GM21786 (cell line): Measurements from ENCODE around the gene CEBPB.
"Not testable (repeated sequence)": the region's sequence is repeated elsewhere in the genome, so short reads cannot be mapped to it uniquely, and the experiment has no call there.

Source experiments
- ATAC-seq: cut with Tn5 transposase; IDR thresholded peaks from one replicate; pipeline ENCODE4 v1.9.1; 2021; ENCODE audit not compliant: unreplicated experiment

Gene CEBPB

DNA sequence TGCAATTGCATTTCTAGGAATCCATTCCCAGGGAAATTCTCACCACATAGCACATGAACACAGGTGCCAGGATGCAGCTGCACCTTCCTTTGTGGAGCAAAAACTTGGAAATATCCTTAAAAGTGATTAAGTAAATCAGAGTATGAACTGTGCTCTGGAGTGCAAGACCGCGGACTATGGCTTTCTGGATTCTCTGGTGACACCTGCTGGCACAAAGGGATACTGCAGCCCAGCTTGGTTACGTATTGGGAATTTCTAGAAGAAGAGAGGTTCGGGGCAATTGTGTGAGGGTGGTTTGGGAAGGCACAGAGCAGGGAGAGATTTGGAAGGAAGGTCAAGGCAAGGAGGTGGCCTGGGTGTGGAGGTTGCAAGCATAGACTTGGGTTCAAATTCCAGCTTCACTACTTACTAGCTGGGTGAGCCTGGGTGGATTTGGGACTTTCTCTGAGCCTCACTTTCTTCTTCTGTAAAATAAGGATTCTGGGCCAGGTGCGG lies 21.3 kb upstream of the CEBPB start:
- ATAC-seq: no peak

DNA sequence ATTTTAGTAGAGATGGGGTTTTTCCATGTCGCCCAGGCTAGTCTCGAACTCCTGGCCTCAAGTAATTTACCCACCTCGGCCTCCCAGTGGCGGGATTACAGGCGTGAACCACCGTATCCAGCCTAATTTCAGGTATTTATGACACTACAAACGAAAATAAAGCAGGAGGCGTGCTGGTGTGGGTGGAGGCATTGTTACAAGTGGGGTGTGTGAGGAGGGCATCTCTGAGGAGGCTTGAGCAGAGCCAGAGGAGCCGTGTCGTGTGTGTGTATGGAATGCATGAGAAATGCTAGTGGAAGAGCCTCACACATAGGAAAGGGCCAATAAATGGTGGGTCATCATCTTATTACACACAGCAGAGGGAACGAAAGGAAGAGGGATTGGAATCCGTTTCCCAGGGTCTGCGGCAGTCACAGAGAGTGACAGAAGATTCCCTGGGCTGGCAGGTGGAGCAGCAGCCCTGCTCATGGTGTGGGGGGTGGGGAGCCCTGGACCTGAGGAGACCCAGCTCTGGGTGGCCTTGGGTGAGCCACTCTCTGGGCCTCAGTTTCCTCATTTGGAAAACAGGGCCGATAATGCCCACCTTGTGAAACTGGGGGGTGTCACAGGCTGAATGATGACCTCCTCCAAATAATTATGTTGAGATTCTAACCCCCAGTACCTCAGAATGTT lies 19.9 kb upstream of the CEBPB start:
- no peak for ATAC-seq

DNA sequence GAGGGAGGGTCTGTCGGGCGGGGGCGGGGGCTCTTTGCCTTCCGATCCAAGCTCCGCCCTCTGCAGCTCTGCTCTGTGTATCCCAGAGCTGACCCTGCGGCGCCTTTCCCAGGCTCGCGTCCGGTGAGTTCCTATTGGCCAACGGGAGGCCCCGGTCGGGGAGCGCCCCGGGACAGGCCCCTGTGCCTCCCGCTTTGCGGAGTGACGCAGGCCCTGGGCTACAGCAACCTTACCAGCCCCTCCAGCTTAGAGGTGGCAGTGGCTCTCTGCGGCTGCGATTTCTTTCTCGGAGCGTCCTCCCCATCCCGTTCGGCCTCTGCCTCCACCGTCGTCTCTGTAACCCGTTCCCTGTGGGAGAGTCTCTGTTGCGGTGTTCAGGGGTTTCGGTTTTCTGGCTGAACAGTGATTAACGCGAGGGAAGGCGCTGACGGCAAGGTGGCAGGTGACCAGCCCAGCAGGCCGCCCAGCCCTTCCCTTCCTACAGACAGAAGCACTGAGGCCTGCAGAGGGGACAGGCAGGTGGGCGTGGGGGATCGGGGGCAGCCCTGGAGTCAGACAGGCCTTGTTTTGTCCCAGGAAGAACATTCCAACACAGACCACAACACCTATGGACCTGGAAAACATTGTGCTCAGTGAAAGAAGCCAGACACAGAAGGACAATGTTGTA lies 18.1 kb upstream of the CEBPB start:
- no peak for ATAC-seq

DNA sequence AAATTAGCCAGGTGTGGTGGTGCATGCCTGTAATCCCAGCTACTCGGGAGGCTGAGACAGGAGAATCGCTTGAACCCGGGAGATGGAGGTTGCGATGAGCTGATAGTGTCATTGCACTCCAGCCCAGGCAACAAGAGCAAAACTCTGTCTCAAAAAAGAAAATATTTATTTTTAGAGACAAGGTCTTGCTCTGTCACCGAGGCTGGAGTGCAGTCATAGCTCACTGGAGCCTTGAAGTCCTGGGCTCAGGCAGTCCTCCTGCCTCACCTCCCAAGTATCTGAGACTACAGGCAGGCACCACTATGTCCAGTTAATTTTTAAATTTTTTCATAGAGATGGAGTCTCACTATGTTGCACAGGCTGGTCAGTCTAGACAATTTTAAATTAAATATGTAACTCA lies 16.2 kb upstream of the CEBPB start:
- no peak for ATAC-seq

DNA sequence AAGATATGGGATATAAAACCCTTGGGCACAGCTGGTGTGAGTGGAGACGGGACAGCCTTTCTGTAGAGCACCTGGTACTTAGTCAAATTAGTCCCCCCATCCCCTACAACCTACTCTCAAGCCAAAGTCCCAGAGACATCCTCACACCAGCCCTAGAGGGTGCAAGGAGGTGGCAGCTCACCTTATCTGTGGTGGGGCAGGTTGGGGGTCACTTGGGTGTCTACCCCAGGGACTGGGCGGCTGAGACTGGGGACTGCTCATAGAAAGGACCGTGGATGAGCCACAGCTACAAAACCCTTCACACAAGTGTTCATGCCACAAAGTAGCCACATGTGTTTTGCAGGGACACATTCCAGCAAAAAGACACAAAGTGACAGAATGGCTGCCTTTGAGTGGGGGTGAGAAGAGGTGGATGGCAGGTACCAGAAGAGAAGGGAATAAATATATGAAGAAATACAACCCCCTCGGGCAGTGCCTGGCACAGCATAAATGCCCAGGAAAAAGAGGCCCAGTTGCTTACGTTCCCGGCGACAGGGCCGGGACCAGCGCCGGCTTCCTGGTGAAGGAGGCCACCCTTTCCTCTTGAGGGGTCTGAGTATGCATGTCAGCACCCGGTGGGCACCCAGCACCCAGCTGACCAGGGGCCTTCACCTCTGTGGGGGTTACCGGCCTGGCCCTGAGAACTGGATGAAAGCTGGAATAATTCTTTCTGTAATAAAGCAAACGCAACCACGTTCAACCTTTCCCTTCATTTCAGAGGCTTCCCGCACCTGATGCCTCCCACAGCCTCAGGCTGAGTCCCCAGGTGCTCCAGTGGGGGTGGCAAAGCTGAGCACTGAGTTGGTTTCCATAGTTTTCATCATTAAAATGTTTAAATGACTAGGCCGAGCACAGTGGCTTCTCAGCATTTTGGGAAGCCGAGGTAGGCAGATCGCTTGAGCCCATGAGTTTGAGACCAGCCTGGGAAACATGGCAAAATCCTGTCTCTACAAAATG lies 14.4 kb upstream of the CEBPB start:
- no peak for ATAC-seq

DNA sequence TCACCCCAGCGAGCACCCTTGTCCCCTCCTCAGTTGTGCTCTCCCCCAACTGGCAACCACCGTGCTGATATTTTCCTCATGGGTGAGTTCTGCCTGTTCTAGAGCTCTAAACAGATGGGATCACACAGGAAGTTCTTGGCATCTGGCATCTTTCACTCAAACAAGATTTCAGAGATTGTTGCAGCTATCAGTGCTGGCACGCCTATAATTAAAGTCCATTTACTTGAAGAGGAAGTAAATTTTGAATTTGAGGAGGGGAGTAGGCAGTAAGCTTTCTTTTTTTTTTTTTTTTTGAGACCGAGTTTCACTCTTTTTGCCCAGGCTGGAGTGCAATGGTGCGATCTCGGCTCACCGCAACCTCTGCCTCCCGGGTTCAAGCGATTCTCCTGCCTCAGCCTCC lies 12.0 kb upstream of the CEBPB start:
- ATAC-seq: not testable (repeated sequence)

DNA sequence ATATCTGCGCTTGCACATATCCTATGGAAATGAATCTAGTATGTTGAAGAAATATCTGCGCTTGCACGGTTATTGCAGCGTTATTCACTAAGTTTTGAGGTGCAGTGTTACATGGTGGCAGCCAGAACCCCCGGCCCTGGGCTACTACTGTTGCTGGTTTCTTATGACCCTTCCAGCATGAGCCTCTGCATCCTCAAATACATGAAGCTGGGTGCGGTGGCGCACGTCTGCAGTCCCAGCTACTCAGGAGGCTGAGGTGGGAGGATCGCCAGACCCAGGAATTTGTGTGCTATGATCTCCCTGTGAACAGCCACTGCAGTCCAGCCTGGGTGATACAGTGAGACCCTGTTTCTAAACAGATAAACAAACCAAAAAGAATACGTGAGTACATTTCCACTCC lies 9.3 kb upstream of the CEBPB start:
- ATAC-seq: no peak

DNA sequence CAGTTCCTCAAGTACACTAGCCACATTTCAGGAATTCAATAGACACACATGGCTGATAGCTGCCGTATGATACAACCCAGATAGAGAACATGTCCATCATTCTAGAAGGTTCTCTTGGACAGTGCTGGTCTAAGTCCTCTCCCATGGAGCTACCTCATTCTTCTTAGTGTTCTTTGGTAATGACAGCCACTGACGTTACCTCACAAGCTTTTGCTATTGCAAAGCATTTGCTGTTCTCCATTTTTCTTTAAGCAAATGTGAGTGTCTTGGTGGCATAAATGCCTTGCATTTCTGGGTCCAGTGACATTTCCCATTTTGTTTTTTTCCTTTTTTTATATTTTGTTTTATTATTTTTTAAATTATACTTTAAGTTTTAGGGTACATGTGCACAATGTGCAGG lies 8.3 kb upstream of the CEBPB start:
- ATAC-seq: no peak

DNA sequence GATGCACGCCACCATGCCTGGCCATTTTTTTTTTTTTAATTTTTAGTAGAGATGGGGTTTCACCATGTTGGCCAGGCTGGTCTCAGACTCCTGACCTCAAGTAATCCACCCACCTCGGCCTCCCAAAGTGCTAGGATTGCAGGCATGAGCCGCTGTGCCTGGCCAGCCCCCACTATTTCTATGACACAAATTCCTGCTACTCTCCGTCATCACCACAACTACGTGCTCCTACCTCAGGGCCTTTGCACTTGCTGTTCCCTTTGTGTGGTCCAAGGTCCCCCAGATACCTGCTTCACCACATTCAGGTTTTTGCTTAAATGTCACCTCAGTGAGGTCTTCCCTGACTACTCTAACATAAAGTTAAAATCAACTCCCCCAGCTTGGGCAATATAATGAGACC lies 5.2 kb upstream of the CEBPB start:
- ATAC-seq: no peak

DNA sequence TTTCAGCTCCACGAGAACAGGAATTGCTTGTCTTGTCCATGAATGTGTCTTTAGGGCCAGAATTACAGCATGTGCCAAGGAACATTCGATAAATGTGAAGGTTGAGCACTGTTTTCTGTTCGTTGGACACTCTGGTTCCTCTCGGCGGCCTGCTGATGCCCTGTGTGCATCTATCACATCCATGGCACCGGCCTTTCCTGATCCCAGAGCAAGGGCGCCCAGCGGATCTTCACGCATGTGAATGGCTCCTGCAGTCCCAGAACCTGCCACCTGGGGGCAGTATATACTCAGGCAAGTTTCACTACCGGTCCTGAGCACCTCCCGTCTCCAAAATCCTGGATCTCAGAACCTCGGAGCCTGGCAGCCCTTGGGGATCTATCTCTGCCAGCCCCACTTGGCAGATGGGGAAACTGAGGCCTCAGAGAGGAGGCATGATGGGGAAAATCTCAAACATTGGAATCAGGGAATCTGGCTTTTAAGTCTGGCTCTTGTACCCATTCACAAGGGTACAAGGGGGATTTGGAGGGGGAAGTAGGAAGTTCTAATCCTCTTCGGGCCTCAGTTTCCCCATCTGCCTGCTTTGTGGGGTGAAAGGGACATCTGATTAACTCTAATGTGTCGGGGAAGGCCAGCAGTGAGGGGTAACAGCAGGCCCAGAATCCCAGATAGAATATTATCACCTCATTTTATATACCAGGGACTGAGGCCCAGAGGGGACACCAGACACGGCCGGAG lies 4.3 kb upstream of the CEBPB start:
- no peak for ATAC-seq

DNA sequence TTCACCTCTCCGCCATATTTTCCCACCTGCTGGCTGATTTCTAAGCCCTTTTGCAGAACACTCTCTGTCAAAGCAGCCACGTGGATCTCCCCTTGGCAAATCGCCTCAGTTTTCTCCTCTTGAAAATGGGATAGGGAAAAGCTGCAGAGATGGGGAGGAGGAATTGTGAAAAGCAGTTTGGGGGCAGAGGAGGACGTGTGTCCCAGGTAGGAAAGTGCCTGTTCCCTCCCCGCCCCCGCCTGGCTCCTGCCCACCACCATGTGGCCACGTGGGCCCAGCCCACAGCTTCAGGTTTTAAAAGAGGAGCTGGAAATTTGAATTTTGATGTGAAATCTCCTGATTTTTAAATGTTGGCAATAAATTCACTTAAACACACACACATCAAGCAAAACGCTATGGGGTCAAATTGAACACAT lies 3.6 kb upstream of the CEBPB start:
- no peak for ATAC-seq

DNA sequence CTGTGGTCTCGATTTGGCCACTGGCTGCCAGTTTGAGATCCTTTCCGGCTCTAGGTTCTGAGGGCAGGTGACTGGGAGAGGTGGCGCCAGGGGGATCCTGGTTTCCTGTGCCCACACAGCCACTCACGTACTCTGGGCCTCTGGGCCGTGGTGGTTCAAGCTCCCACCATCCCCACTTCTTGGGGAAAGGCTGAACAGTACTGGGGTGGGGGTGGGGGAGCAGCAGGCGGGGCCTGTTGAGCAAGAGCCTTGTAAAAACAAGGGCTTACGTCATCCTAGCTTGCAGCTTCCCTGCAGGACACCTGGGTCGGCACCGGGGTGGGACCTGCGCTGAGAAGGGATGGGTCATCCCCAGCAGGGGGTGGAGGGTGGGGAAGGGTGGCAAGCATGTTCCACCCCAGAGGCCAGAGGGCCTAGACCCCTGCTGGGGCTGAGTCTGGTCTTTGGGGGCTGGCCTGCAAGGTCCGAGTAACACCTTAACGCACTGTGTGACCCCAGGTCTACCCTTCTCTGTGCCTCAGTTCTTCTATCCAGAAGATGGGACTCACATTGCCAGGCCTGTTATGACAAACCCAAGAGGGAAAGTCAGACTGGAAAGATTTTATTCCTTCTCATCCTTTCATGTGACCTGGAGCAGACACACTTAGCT lies 3.1 kb upstream of the CEBPB start:
- ATAC-seq: no peak

DNA sequence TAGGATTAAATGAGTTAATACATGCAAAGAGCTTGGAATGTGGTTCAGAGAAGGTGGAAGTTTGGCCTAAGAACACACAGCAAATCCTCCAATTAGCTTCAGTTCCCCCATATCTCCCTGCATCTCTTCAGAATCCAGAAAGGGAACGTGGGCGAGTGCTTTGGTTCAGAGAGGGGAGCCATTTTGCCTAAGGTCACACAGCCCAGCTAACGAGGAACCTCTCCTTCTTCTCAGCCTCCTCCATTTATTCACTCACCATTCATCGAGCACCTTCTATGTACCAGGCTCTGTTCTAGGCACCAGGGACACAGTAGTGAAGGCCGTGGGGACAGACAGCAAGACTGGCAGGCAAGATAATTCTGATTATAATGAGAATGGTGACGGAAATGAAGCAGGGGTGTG lies 2.3 kb upstream of the CEBPB start:
- ATAC-seq: no peak

DNA sequence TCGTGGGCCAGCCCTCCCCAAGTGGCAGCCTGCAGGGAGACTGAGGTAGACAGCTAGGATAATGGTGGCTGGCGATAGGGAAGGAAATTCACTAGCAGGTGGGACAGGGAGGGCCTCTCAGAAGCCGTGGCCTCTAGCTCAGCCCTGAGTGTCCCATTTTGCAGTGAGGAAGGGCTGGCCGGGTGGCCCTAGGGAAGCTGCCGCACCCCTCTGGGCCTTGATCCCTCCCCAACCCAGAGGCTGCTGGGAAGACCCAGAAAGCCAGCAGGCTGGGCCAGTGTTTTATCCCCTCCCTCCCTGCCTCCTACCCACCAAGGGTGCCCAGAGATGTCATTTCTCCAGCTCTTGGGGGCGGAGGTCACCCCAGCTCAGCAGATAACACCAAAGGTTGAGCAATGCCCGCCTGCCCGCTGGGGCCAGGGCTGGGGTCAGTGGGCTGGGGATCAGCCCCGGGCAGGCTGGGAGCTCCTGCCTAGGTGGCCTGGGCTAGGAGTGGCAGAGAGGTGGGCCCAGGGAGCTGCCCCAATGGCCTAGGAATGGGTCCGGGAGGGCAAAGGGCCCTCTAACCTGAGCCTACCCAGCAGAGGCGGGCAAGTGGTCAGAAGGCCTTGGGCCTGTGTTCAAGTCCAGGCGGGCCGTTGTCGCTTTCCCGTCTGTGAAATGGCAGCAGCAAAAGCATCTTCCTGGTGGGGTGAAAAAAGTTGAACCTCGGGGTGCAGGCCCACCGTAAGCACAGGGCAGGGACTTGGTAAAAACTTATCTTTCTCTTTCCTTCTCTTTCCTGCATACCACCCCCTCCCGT lies 1.6 kb upstream of the CEBPB start:
- no peak for ATAC-seq

DNA sequence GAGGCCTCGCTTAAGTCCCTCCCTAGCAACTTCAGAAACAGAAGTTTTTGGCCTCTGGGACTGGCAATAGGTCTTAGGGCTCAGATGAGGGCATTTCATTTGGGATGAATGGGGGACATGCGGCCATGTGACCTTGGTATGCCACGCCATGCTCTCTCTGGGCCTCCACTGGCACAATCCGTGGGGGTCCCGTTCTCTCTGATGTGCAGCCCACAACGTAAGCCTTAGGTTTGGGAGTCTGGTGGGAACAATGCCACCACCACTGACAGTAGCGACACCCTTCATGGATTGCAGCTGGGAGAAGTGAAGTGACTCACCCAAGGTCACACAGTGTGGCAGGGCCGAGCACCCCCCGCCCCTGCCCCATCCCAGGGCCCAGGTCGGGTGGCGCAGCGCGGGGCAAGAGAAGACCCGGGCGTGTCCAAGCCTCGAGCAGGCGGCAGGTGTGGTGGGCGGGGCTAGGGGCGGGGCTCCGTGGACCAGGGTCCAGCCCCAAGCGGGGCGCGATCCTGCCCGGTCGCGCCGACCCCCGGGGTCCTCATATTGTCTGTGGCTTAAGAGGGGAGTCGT lies 864 bp upstream of the CEBPB start:
- no peak for ATAC-seq

DNA sequence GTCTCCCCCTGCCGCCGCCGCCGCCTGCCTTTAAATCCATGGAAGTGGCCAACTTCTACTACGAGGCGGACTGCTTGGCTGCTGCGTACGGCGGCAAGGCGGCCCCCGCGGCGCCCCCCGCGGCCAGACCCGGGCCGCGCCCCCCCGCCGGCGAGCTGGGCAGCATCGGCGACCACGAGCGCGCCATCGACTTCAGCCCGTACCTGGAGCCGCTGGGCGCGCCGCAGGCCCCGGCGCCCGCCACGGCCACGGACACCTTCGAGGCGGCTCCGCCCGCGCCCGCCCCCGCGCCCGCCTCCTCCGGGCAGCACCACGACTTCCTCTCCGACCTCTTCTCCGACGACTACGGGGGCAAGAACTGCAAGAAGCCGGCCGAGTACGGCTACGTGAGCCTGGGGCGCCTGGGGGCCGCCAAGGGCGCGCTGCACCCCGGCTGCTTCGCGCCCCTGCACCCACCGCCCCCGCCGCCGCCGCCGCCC lies 474 bp downstream of the CEBPB start:
- no peak for ATAC-seq

DNA sequence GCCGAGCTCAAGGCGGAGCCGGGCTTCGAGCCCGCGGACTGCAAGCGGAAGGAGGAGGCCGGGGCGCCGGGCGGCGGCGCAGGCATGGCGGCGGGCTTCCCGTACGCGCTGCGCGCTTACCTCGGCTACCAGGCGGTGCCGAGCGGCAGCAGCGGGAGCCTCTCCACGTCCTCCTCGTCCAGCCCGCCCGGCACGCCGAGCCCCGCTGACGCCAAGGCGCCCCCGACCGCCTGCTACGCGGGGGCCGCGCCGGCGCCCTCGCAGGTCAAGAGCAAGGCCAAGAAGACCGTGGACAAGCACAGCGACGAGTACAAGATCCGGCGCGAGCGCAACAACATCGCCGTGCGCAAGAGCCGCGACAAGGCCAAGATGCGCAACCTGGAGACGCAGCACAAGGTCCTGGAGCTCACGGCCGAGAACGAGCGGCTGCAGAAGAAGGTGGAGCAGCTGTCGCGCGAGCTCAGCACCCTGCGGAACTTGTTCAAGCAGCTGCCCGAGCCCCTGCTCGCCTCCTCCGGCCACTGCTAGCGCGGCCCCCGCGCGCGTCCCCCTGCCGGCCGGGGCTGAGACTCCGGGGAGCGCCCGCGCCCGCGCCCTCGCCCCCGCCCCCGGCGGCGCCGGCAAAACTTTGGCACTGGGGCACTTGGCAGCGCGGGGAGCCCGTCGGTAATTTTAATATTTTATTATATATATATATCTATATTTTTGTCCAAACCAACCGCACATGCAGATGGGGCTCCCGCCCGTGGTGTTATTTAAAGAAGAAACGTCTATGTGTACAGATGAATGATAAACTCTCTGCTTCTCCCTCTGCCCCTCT lies 1.1 kb downstream of the CEBPB start:
- ATAC-seq: no peak
